Endothelial cell of umbilical vein (primary cell): ENCODE results near the gene PKNOX2. TPM values are rescaled to one million over a fixed set of nuclear protein-coding genes. Genes with fewer than 3 reads are reported as not detected.

ENCODE experiments used
- BruUV-seq: library from RNA; stranded (reverse); fragments of 400-500 nt; replicated peaks from 2 replicates; lab custom pipeline; 2021; lab: Mats Ljungman, UMichigan
- CTCF ChIA-PET: fragments of 300-600, 350-600 bp; sonication (Branson Sonifier 250); formaldehyde crosslinking; loops from one replicate; lab custom pipeline; 2021; ENCODE audit warnings: antibody characterized with exemption, inconsistent platforms; lab: Charles Lee
- POLR2A ChIA-PET: fragments of 300-600, 350-600 bp; sonication (Branson Sonifier 250); formaldehyde crosslinking; loops from one replicate; lab custom pipeline; 2021; ENCODE audit warnings: antibody characterized with exemption, inconsistent platforms; lab: Charles Lee
- DNase-seq: peaks from one replicate; pipeline ENCODE4 v3.0.0-alpha.2; 2011; ENCODE audit warnings: low read depth, low spot score
- FAIRE-seq: peaks from 2 replicates; lab custom pipeline; 2011; peaks lifted over from hg19 to GRCh38; lab: Jason Lieb, UNC
- H2AFZ ChIP-seq: 2 replicates; pipeline ENCODE4 v1.6.0; 2012; ENCODE audit warnings: low read depth, low read length, control low read depth, inconsistent platforms
- H3K27ac ChIP-seq: 2 replicates; pipeline ENCODE4 v1.5.1; 2011; ENCODE audit warnings: low read depth, mild to moderate bottlenecking, control low read depth, low read length, moderate library complexity; ENCODE audit not compliant: insufficient read depth
- H3K27me3 ChIP-seq, 2 experiments: 2 replicates each; pipeline versions ENCODE4 v1.6.0 to v1.6.1; 2011; ENCODE audit warnings: low read length in 2 of 2, mixed read lengths in 1 of 2; ENCODE audit not compliant: control insufficient read depth in 2 of 2, insufficient read depth in 2 of 2
- H3K36me3 ChIP-seq, 2 experiments: 2 replicates in 1 of 2; 3 replicates in 1 of 2; pipeline ENCODE4 v1.5.1; 2011; ENCODE audit warnings: low read length in 2 of 2, mild to moderate bottlenecking in 1 of 2, moderate library complexity in 1 of 2; ENCODE audit not compliant: control insufficient read depth in 2 of 2, insufficient read depth in 2 of 2; ENCODE audit errors: extremely low read depth in 1 of 2
- H3K4me1 ChIP-seq: 3 replicates; pipeline ENCODE4 v1.5.1; 2011; ENCODE audit warnings: mild to moderate bottlenecking, low read length; ENCODE audit not compliant: control insufficient read depth, insufficient read depth; ENCODE audit errors: extremely low read depth
- H3K4me2 ChIP-seq: 2 replicates; pipeline ENCODE4 v1.6.1; 2011; ENCODE audit warnings: low read length, control low read depth, mixed read lengths; ENCODE audit not compliant: insufficient read depth
- H3K4me3 ChIP-seq, 3 experiments: fragments of 200-600 bp in 1 of 3; sonication (generic), shearing (Covaris generic) in 1 of 3; replicated peaks in 1 of 3; 2 replicates each; pipeline ENCODE4 v1.5.1; 2011 to 2016; ENCODE audit warnings: control low read depth in 3 of 3, low read length in 3 of 3, mild to moderate bottlenecking in 2 of 3, inconsistent platforms in 1 of 3, low read depth in 1 of 3, moderate library complexity in 1 of 3; ENCODE audit not compliant: insufficient read depth in 1 of 3
- H3K79me2 ChIP-seq: 2 replicates; pipeline ENCODE4 v1.6.0; 2012; ENCODE audit warnings: low read length, inconsistent platforms; ENCODE audit not compliant: control insufficient read depth, insufficient read depth
- H3K9ac ChIP-seq: replicated peaks from 2 replicates; pipeline ENCODE3; 2011; ENCODE audit warnings: low read length, control low read depth; ENCODE audit not compliant: insufficient read depth; ENCODE audit errors: extremely low read depth
- H3K9me1 ChIP-seq: replicated peaks from 3 replicates; pipeline ENCODE4 v1.6.0; 2011; ENCODE audit warnings: mild to moderate bottlenecking, low read length; ENCODE audit not compliant: control insufficient read depth, insufficient read depth; ENCODE audit errors: extremely low read depth
- H3K9me3 ChIP-seq: replicated peaks from 2 replicates; pipeline ENCODE4 v1.5.1; 2012; ENCODE audit warnings: low read length, inconsistent platforms; ENCODE audit not compliant: control insufficient read depth, insufficient read depth
- H4K20me1 ChIP-seq: replicated peaks from 2 replicates; pipeline ENCODE3; 2011; ENCODE audit warnings: mild to moderate bottlenecking, low read length; ENCODE audit not compliant: control insufficient read depth, insufficient read depth; ENCODE audit errors: extremely low read depth
- EZH2 ChIP-seq: IDR thresholded peaks from 2 replicates; pipeline ENCODE4 v1.6.1; 2012; ENCODE audit warnings: borderline replicate concordance, low read depth, mild to moderate bottlenecking, moderate library complexity, low read length, inconsistent platforms; ENCODE audit not compliant: severe bottlenecking
- FOS ChIP-seq: IDR thresholded peaks from 2 replicates; pipeline ENCODE4 v1.6.1; 2011; ENCODE audit warnings: mild to moderate bottlenecking, low read length, moderate library complexity, borderline replicate concordance; ENCODE audit not compliant: insufficient read depth
- GATA2 ChIP-seq: IDR thresholded peaks from 2 replicates; pipeline ENCODE4 v1.7.0; 2011; ENCODE audit warnings: low read depth, mild to moderate bottlenecking, moderate library complexity, mixed read lengths, low read length; ENCODE audit not compliant: insufficient read length, insufficient read depth
- JUN ChIP-seq: IDR thresholded peaks from 2 replicates; pipeline ENCODE4 v1.6.1; 2011; ENCODE audit warnings: borderline replicate concordance, low read depth; ENCODE audit not compliant: insufficient read length, insufficient read depth
- MYC ChIP-seq: IDR thresholded peaks from one replicate; pipeline ENCODE4 v1.6.1; 2011; ENCODE audit warnings: mild to moderate bottlenecking, low read depth, low read length
- POLR2A ChIP-seq: IDR thresholded peaks from 2 replicates; pipeline ENCODE4 v1.6.1; 2012; ENCODE audit warnings: low read depth, mild to moderate bottlenecking, control low read depth, low read length
- POLR2AphosphoS5 ChIP-seq: IDR thresholded peaks from 2 replicates; pipeline ENCODE4 v1.6.1; 2012; ENCODE audit warnings: low read depth, mild to moderate bottlenecking, control low read depth, low read length, moderate library complexity; ENCODE audit not compliant: insufficient read depth
- dilution Hi-C: fragments of 300-500 bp; cut with MboI; formaldehyde crosslinking; loops from one replicate; pipeline ENCODE4 v1.15.0; 2019; ENCODE audit warnings: low sequenced_read_pairs; ENCODE audit not compliant: extremely low pct_ligation_motif_present
- intact Hi-C: fragments of 100-400 bp; cut with micrococcal nuclease; formaldehyde crosslinking; loops from one replicate; pipeline ENCODE4 v1.10.0; 2022
- polyA plus RNA-seq, 4 experiments: library from polyadenylated mRNA; depleted of rRNA in 3 of 4; stranded (reverse) in 3 of 4; unstranded in 1 of 4; fragments of >200 nt; gene quantifications; 2 replicates each; pipeline versions ENCODE4 v1.2.1 to v1.2.3, GENCODE V29; 2011 to 2012; ENCODE audit warnings: missing spikeins in 1 of 4
- total RNA-seq: library from RNA; stranded (reverse); gene quantifications from 2 replicates; pipeline ENCODE4 v1.2.3, GENCODE V29; 2021
- TF ChIP-seq, protein P1 (sequence below), 2 donors: IDR thresholded peaks; 1 replicate in 1 of 2; 2 replicates in 1 of 2; pipeline ENCODE4 v1.5.1; 2011; ENCODE audit warnings: low read length in 2 of 2, mild to moderate bottlenecking in 2 of 2, moderate library complexity in 2 of 2, control low read depth in 1 of 2, inconsistent platforms in 1 of 2, low read depth in 1 of 2; ENCODE audit not compliant: insufficient read depth in 1 of 2; ENCODE audit errors: extremely low read depth in 1 of 2
- TF ChIP-seq, protein P2 (sequence below): IDR thresholded peaks from 2 replicates; pipeline ENCODE4 v1.6.1; 2011; ENCODE audit not compliant: insufficient read depth, insufficient read length

Gene PKNOX2
- total and polyA plus RNA-seq, 2 donors (not counting 3 experiments of a cell fraction or from before 2014, with no cell fraction given): 0.11 to 0.91 TPM

DNA sequence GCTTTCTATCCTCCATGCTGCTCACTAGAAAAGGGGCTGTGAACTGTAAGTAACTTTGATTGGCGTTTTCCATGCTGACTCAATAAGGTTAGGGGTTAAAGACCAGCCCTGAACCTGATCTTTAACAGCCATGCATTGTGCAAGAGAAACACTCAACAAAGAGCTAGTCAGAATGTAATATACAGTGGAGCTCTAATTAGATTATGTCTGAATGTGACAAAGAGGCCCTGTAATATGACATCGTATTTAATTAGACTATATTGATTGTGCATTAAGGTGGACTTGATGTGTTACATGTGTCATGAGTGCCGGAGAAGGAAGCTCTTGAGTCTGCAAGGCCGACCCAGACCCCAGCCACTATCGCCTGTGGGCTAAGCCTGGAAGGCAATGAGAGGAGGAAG is 70.5 kb downstream of the PKNOX2 start:
- Histone ChIP-seq H3K9me3 (no peaks in the 10 kb centered on the region), H3K4me3 (no peak overlapping the region), H3K79me2 (no peaks in the 10 kb centered on the region), H3K9ac (no peak overlapping the region), H4K20me1 (no peaks in the 10 kb centered on the region), H3K27me3 (peaks cover 2 to 4% of the 10 kb centered on the region in 2 experiments), H3K4me1 (no peaks in the 10 kb centered on the region), H3K36me3 (no peaks in the 10 kb centered on the region), H3K27ac (no peak overlapping the region), H3K4me2 (no peak overlapping the region), H3K9me1 (no peaks in the 10 kb centered on the region), H2AFZ (no peak overlapping the region)
- no TSS peak for BruUV-seq
- no peak for DNase-seq
- intact Hi-C loops: no loop called here
- dilution Hi-C loops: no loop called here
- ChIA-PET CTCF (interaction anchor here (1.2 kb wide), 1 partner anchor 111 kb away, joined by 3 read pairs; no protein-coding TSS in a partner anchor), POLR2A (no interaction called here)
- TF ChIP-seq JUN: no peak
- TF ChIP-seq EZH2: no peak
- TF ChIP-seq FOS: no peak
- no peak for TF ChIP-seq GATA2
- TF ChIP-seq POLR2A: no peak
- TF ChIP-seq, protein P1, sequence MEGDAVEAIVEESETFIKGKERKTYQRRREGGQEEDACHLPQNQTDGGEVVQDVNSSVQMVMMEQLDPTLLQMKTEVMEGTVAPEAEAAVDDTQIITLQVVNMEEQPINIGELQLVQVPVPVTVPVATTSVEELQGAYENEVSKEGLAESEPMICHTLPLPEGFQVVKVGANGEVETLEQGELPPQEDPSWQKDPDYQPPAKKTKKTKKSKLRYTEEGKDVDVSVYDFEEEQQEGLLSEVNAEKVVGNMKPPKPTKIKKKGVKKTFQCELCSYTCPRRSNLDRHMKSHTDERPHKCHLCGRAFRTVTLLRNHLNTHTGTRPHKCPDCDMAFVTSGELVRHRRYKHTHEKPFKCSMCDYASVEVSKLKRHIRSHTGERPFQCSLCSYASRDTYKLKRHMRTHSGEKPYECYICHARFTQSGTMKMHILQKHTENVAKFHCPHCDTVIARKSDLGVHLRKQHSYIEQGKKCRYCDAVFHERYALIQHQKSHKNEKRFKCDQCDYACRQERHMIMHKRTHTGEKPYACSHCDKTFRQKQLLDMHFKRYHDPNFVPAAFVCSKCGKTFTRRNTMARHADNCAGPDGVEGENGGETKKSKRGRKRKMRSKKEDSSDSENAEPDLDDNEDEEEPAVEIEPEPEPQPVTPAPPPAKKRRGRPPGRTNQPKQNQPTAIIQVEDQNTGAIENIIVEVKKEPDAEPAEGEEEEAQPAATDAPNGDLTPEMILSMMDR (IDR thresholded peaks at IDR 0.05; ENCODE audit: extremely low read depth in 1 of 2, insufficient read depth in 1 of 2, low read depth in 1 of 2, low read length in 2 of 2): no peak
- no peak for TF ChIP-seq MYC
- TF ChIP-seq POLR2AphosphoS5: no peak
- TF ChIP-seq, protein P2, sequence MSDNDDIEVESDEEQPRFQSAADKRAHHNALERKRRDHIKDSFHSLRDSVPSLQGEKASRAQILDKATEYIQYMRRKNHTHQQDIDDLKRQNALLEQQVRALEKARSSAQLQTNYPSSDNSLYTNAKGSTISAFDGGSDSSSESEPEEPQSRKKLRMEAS: no peak
- no peak for FAIRE-seq
